ENCODE data around the gene SETDB1.
"Not testable (repeated sequence)": the region's sequence is repeated elsewhere in the genome, so short reads cannot be mapped to it uniquely, and the experiment has no call there.

The SETDB1 gene

GRCh38 chr1:150902751-150903150, 23.4 kb upstream of the SETDB1 start:
- H3K4me3 ChIP-seq (ENCODE audit: low read depth in 1 of 2, low read length in 2 of 2) = no peak overlapping the region

GRCh38 chr1:150905301-150905700, 20.9 kb upstream of the SETDB1 start:
- H3K4me3 ChIP-seq (ENCODE audit: low read depth in 1 of 2, low read length in 2 of 2) = no peak overlapping the region
- H3K4me1 ChIP-seq (ENCODE audit: insufficient read depth, low read length) = no peaks in the 10 kb centered on the region
- H3K27me3 ChIP-seq (ENCODE audit: control insufficient read depth in 1 of 2, insufficient read depth in 2 of 2, low read length in 2 of 2) = no peaks in the 10 kb centered on the region
- no peaks in the 10 kb centered on the region for H3K36me3 ChIP-seq (ENCODE audit: insufficient read depth, low read length)
- no peaks in the 10 kb centered on the region for H3K9me3 ChIP-seq (ENCODE audit: low read length)
- no peak overlapping the region for H3K9ac ChIP-seq (ENCODE audit: low read length)
- H3K27ac ChIP-seq (ENCODE audit: low read depth, low read length) = no peak overlapping the region

More at GRCh38 chr1:150902751-150903150, 23.4 kb upstream of the SETDB1 start:
- Histone ChIP-seq H3K27me3 (ENCODE audit: control insufficient read depth in 1 of 2, insufficient read depth in 2 of 2, low read length in 2 of 2) (no peaks in the 10 kb centered on the region), H3K36me3 (ENCODE audit: insufficient read depth, low read length) (no peaks in the 10 kb centered on the region), H3K27ac (ENCODE audit: low read depth, low read length) (no peak overlapping the region), H3K9ac (ENCODE audit: low read length) (no peak overlapping the region), H3K4me1 (ENCODE audit: insufficient read depth, low read length) (no peaks in the 10 kb centered on the region), H3K9me3 (ENCODE audit: low read length) (no peaks in the 10 kb centered on the region)

- Histone ChIP-seq H3K27ac (ENCODE audit: low read depth, low read length) (no peak overlapping the region), H3K36me3 (ENCODE audit: insufficient read depth, low read length) (no peaks in the 10 kb centered on the region), H3K4me1 (ENCODE audit: insufficient read depth, low read length) (no peaks in the 10 kb centered on the region)
Observed at GRCh38 chr1:150906329-150906728, 19.8 kb upstream of the SETDB1 start.

GRCh38 chr1:150906813-150907212, 19.4 kb upstream of the SETDB1 start:
- Histone ChIP-seq H3K4me1 (ENCODE audit: insufficient read depth, low read length) (no peaks in the 10 kb centered on the region), H3K36me3 (ENCODE audit: insufficient read depth, low read length) (no peaks in the 10 kb centered on the region), H3K27me3 (ENCODE audit: control insufficient read depth in 1 of 2, insufficient read depth in 2 of 2, low read length in 2 of 2) (no peaks in the 10 kb centered on the region), H3K4me3 (ENCODE audit: low read depth in 1 of 2, low read length in 2 of 2) (no peak overlapping the region), H3K27ac (ENCODE audit: low read depth, low read length) (no peak overlapping the region), H3K9me3 (ENCODE audit: low read length) (no peaks in the 10 kb centered on the region), H3K9ac (ENCODE audit: low read length) (no peak overlapping the region)

More at GRCh38 chr1:150906329-150906728, 19.8 kb upstream of the SETDB1 start:
- Histone ChIP-seq H3K27me3 (ENCODE audit: control insufficient read depth in 1 of 2, insufficient read depth in 2 of 2, low read length in 2 of 2) (no peaks in the 10 kb centered on the region), H3K4me3 (ENCODE audit: low read depth in 1 of 2, low read length in 2 of 2) (no peak overlapping the region), H3K9me3 (ENCODE audit: low read length) (no peaks in the 10 kb centered on the region), H3K9ac (ENCODE audit: low read length) (no peak overlapping the region)

GRCh38 chr1:150909585-150910180, 16.5 kb upstream of the SETDB1 start:
- Histone ChIP-seq H3K4me3 (ENCODE audit: low read depth in 1 of 2, low read length in 2 of 2) (no peak overlapping the region), H3K27ac (ENCODE audit: low read depth, low read length) (no peak overlapping the region), H3K4me1 (ENCODE audit: insufficient read depth, low read length) (no peaks in the 10 kb centered on the region), H3K36me3 (ENCODE audit: insufficient read depth, low read length) (no peaks in the 10 kb centered on the region), H3K9ac (ENCODE audit: low read length) (no peak overlapping the region), H3K9me3 (ENCODE audit: low read length) (no peaks in the 10 kb centered on the region), H3K27me3 (ENCODE audit: control insufficient read depth in 1 of 2, insufficient read depth in 2 of 2, low read length in 2 of 2) (no peaks in the 10 kb centered on the region)

GRCh38 chr1:150912623-150913022, 13.5 kb upstream of the SETDB1 start:
- H3K27me3 ChIP-seq (ENCODE audit: control insufficient read depth in 1 of 2, insufficient read depth in 2 of 2, low read length in 2 of 2) = no peaks in the 10 kb centered on the region
- H3K4me3 ChIP-seq (ENCODE audit: low read depth in 1 of 2, low read length in 2 of 2) = no peak overlapping the region
- no peaks in the 10 kb centered on the region for H3K4me1 ChIP-seq (ENCODE audit: insufficient read depth, low read length)
- H3K9ac ChIP-seq (ENCODE audit: low read length) = no peak overlapping the region
- no peak overlapping the region for H3K27ac ChIP-seq (ENCODE audit: low read depth, low read length)
- H3K9me3 ChIP-seq (ENCODE audit: low read length) = no peaks in the 10 kb centered on the region
- H3K36me3 ChIP-seq (ENCODE audit: insufficient read depth, low read length) = no peaks in the 10 kb centered on the region

GRCh38 chr1:150917387-150917786, 8.8 kb upstream of the SETDB1 start:
- no peaks in the 10 kb centered on the region for H3K36me3 ChIP-seq (ENCODE audit: insufficient read depth, low read length)

GRCh38 chr1:150922519-150922975, 3.6 kb upstream of the SETDB1 start:
- no peak overlapping the region for H3K9ac ChIP-seq (ENCODE audit: low read length)
- no peaks in the 10 kb centered on the region for H3K9me3 ChIP-seq (ENCODE audit: low read length)
- H3K27me3 ChIP-seq (ENCODE audit: control insufficient read depth in 1 of 2, insufficient read depth in 2 of 2, low read length in 2 of 2) = no peaks in the 10 kb centered on the region
- no peak overlapping the region for H3K4me3 ChIP-seq (ENCODE audit: low read depth in 1 of 2, low read length in 2 of 2)
- peaks cover 14% of the 10 kb centered on the region for H3K4me1 ChIP-seq (ENCODE audit: insufficient read depth, low read length)
- no peak overlapping the region for H3K27ac ChIP-seq (ENCODE audit: low read depth, low read length)
- peaks cover 1% of the 10 kb centered on the region for H3K36me3 ChIP-seq (ENCODE audit: insufficient read depth, low read length)

More at GRCh38 chr1:150917387-150917786, 8.8 kb upstream of the SETDB1 start:
- Histone ChIP-seq H3K9ac (ENCODE audit: low read length) (no peak overlapping the region), H3K4me3 (ENCODE audit: low read depth in 1 of 2, low read length in 2 of 2) (no peak overlapping the region), H3K9me3 (ENCODE audit: low read length) (no peaks in the 10 kb centered on the region), H3K27ac (ENCODE audit: low read depth, low read length) (no peak overlapping the region), H3K4me1 (ENCODE audit: insufficient read depth, low read length) (peaks cover 3% of the 10 kb centered on the region), H3K27me3 (ENCODE audit: control insufficient read depth in 1 of 2, insufficient read depth in 2 of 2, low read length in 2 of 2) (no peaks in the 10 kb centered on the region)

- Histone ChIP-seq H3K4me1 (ENCODE audit: insufficient read depth, low read length) (peaks cover 14% of the 10 kb centered on the region), H3K36me3 (ENCODE audit: insufficient read depth, low read length) (peaks cover 17% of the 10 kb centered on the region), H3K9ac (ENCODE audit: low read length) (no peak overlapping the region), H3K9me3 (ENCODE audit: low read length) (no peaks in the 10 kb centered on the region), H3K4me3 (ENCODE audit: low read depth in 1 of 2, low read length in 2 of 2) (peak overlapping the region in 1 of 2 donors; percentile 90), H3K27ac (ENCODE audit: low read depth, low read length) (no peak overlapping the region), H3K27me3 (ENCODE audit: control insufficient read depth in 1 of 2, insufficient read depth in 2 of 2, low read length in 2 of 2) (no peaks in the 10 kb centered on the region)
Observed at GRCh38 chr1:150925080-150925479, 1.1 kb upstream of the SETDB1 start.

- no peaks in the 10 kb centered on the region for H3K27me3 ChIP-seq (ENCODE audit: control insufficient read depth in 1 of 2, insufficient read depth in 2 of 2, low read length in 2 of 2)
- H3K4me3 ChIP-seq (ENCODE audit: low read depth in 1 of 2, low read length in 2 of 2) = no peak overlapping the region
- H3K9me3 ChIP-seq (ENCODE audit: low read length) = no peaks in the 10 kb centered on the region
- peaks cover 9% of the 10 kb centered on the region for H3K4me1 ChIP-seq (ENCODE audit: insufficient read depth, low read length)
- peaks cover 32% of the 10 kb centered on the region for H3K36me3 ChIP-seq (ENCODE audit: insufficient read depth, low read length)
- no peak overlapping the region for H3K9ac ChIP-seq (ENCODE audit: low read length)
- no peak overlapping the region for H3K27ac ChIP-seq (ENCODE audit: low read depth, low read length)
Observed at GRCh38 chr1:150927624-150928023, 1.5 kb downstream of the SETDB1 start.

- Histone ChIP-seq H3K4me1 (ENCODE audit: insufficient read depth, low read length) (peaks cover 9% of the 10 kb centered on the region), H3K36me3 (ENCODE audit: insufficient read depth, low read length) (peaks cover 32% of the 10 kb centered on the region), H3K9me3 (ENCODE audit: low read length) (no peaks in the 10 kb centered on the region), H3K27ac (ENCODE audit: low read depth, low read length) (no peak overlapping the region), H3K4me3 (ENCODE audit: low read depth in 1 of 2, low read length in 2 of 2) (no peak overlapping the region), H3K27me3 (ENCODE audit: control insufficient read depth in 1 of 2, insufficient read depth in 2 of 2, low read length in 2 of 2) (no peaks in the 10 kb centered on the region), H3K9ac (ENCODE audit: low read length) (no peak overlapping the region)
Observed at GRCh38 chr1:150928286-150928685, 2.1 kb downstream of the SETDB1 start.

- H3K4me3 ChIP-seq (ENCODE audit: low read depth in 1 of 2, low read length in 2 of 2); H3K9ac ChIP-seq (ENCODE audit: low read length); H3K27me3 ChIP-seq (ENCODE audit: control insufficient read depth in 1 of 2, insufficient read depth in 2 of 2, low read length in 2 of 2); H3K27ac ChIP-seq (ENCODE audit: low read depth, low read length); H3K4me1 ChIP-seq (ENCODE audit: insufficient read depth, low read length); H3K9me3 ChIP-seq (ENCODE audit: low read length): not testable (repeated sequence)
- peaks cover 32% of the 10 kb centered on the region for H3K36me3 ChIP-seq (ENCODE audit: insufficient read depth, low read length)
Observed at GRCh38 chr1:150928775-150929174, 2.6 kb downstream of the SETDB1 start.
